Cardiac ventricle fibroblast (primary cell): ENCODE data around the gene MTMR12. TPM values are rescaled to one million over a fixed set of nuclear protein-coding genes. Genes with fewer than 3 reads are reported as not detected.

Experiments
- total RNA-seq: library from RNA; depleted of rRNA; stranded (reverse); fragments of >200 nt; gene quantifications from 2 replicates; pipeline ENCODE4 v1.2.3, GENCODE V29; 2015

The MTMR12 gene
- total RNA-seq = 11.2 TPM in 2 replicates

GRCh38 chr5:32312595-32313332 is at the start of gene MTMR12:
TSS of gene MTMR12 (minus strand) at chr5:32312939. CDS start at chr5:32312838, 101 bp downstream.

Other genes with a start within 250 kb of the MTMR12 start
- 77.4 and 79.0 TPM in 2 replicates for gene GOLPH3, start 138.6 kb downstream of the MTMR12 start, total RNA-seq
- 43.9 and 48.1 TPM in 2 replicates for gene ZFR, start 131.8 kb upstream of the MTMR12 start, total RNA-seq